Measurements from ENCODE around the gene PCYT2. TPM values are rescaled to one million over a fixed set of nuclear protein-coding genes. Genes with fewer than 3 reads are reported as not detected.

The PCYT2 gene
- total and polyA plus RNA-seq, 9 of the 15 experiments (the other 6 are each of a cell fraction or from before 2014, with no cell fraction given) = 0.92 to 134 (median 82.5) TPM

DNA sequence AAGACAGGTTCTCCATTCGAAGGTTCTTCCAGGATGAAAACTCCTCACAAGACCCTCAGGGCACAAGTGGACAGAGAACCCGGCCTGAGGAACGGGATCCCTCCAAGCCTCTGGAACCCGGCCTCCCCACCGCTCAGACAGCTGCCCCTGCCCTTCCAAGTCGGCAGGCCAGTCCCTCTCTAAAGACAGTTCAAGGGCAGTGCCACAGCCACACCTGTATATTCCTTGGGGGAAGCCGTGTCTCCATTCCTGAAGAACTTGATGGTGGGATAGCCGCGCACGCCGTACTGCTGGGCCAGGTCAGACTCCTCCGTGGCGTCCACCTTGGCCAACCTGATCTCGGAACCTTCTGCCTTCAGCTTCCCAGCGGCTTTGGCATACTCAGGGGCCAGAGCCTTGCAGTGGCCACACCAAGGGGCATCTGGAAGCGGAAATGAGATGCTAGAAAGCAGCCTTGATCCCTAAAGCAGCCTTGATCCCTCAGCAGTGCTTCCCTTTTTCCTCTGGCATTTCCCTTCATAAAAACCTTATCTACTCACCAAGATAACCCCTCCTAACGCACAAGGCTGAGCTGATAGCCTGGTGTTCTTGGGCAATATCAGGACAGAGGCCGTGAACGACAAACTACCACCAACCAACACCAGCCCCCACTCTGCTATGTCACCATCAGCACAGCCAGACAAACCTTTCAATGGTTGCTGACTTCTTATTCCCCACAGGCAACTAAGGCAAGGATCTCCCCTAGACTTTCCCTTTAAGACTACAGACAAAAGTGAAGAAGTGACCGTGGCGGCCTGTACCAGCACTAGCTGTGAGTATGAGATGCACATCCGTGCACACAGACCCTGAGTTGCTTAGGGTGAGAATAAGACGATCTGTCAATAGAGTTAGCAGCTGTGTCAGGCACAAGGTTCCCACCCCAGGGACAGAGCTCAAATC is 52.0 kb downstream of the PCYT2 start (continued):
- TF ChIP-seq, protein P1, sequence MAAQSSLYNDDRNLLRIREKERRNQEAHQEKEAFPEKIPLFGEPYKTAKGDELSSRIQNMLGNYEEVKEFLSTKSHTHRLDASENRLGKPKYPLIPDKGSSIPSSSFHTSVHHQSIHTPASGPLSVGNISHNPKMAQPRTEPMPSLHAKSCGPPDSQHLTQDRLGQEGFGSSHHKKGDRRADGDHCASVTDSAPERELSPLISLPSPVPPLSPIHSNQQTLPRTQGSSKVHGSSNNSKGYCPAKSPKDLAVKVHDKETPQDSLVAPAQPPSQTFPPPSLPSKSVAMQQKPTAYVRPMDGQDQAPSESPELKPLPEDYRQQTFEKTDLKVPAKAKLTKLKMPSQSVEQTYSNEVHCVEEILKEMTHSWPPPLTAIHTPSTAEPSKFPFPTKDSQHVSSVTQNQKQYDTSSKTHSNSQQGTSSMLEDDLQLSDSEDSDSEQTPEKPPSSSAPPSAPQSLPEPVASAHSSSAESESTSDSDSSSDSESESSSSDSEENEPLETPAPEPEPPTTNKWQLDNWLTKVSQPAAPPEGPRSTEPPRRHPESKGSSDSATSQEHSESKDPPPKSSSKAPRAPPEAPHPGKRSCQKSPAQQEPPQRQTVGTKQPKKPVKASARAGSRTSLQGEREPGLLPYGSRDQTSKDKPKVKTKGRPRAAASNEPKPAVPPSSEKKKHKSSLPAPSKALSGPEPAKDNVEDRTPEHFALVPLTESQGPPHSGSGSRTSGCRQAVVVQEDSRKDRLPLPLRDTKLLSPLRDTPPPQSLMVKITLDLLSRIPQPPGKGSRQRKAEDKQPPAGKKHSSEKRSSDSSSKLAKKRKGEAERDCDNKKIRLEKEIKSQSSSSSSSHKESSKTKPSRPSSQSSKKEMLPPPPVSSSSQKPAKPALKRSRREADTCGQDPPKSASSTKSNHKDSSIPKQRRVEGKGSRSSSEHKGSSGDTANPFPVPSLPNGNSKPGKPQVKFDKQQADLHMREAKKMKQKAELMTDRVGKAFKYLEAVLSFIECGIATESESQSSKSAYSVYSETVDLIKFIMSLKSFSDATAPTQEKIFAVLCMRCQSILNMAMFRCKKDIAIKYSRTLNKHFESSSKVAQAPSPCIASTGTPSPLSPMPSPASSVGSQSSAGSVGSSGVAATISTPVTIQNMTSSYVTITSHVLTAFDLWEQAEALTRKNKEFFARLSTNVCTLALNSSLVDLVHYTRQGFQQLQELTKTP (IDR thresholded peaks at IDR 0.05; ENCODE audit: low read depth in 1 of 2, partially characterized antibody in 2 of 2) = peak in 1 of 2 experiments; percentile 21
- peak; percentile 55 for TF ChIP-seq TCF3 (CRISPR knock-in tag; IDR thresholded peaks at IDR 0.05)
- TF ChIP-seq YBX1 (IDR thresholded peaks at IDR 0.05) = no peak
- TF ChIP-seq ZNF224 (CRISPR knock-in tag; IDR thresholded peaks at IDR 0.05) = 0 out of 2 replicates have a peak, but pooled peaks have one; percentile 48
- no peak for TF ChIP-seq MAFG (tag; conservative IDR thresholded peaks at IDR 0.05)
- no peak for TF ChIP-seq ZNF398 (CRISPR knock-in tag; IDR thresholded peaks at IDR 0.05)
- TF ChIP-seq HSF4 (CRISPR knock-in tag; IDR thresholded peaks at IDR 0.05; ENCODE audit: borderline replicate concordance) = no peak
- no peak for TF ChIP-seq ETV6 (IDR thresholded peaks at IDR 0.05; ENCODE audit: borderline replicate concordance in 1 of 2, low read depth in 2 of 2, low read length in 1 of 2)
- TF ChIP-seq ETV6 (CRISPR knock-in tag; IDR thresholded peaks at IDR 0.05; ENCODE audit: borderline replicate concordance) = 0 out of 2 replicates have a peak, but pooled peaks have one; percentile 15
- TF ChIP-seq CBFA2T3 (IDR thresholded peaks at IDR 0.05) = peak; percentile 46
- TF ChIP-seq HDAC1 (IDR thresholded peaks at IDR 0.05) = peak in 1 of 2 experiments; percentile 42; a peak in 1 of 4 replicates
- TF ChIP-seq BACH1 (tag; IDR thresholded peaks at IDR 0.05) = no peak
- 0 out of 2 replicates have a peak, but pooled peaks have one; percentile 17 for TF ChIP-seq ETV5 (CRISPR knock-in tag; IDR thresholded peaks at IDR 0.05; ENCODE audit: low read depth)
- TF ChIP-seq ELF1 (tag; IDR thresholded peaks at IDR 0.05) = no peak
- TF ChIP-seq MYC (IDR thresholded peaks at IDR 0.05; ENCODE audit: low read depth, low read length) = peak; percentile 17; the same call in 1 of the 2 replicates
- no peak for TF ChIP-seq MYC (CRISPR knock-in tag; IDR thresholded peaks at IDR 0.05; ENCODE audit: borderline replicate concordance, low read depth)
- no peak for TF ChIP-seq PCBP1 (IDR thresholded peaks at IDR 0.05; ENCODE audit: low read depth, low read length, poor library complexity, severe bottlenecking)
- 0 out of 2 replicates have a peak, but pooled peaks have one; percentile 22 for TF ChIP-seq KAT7 (CRISPR knock-in tag; IDR thresholded peaks at IDR 0.05; ENCODE audit: borderline replicate concordance)
- peak; percentile 15; the same call in 1 of the 2 replicates for TF ChIP-seq JUND (IDR thresholded peaks at IDR 0.05; ENCODE audit: borderline replicate concordance, low read depth, low read length)
- no peak for TF ChIP-seq JUND (tag; IDR thresholded peaks at IDR 0.05; ENCODE audit: borderline replicate concordance, low read depth, low read length)
- TF ChIP-seq LARP7 (IDR thresholded peaks at IDR 0.05) = no peak
- TF ChIP-seq TBP (optimal IDR thresholded peaks at IDR 0.05; ENCODE audit: low read depth, low read length) = peak; percentile 76
